ENCODE data around the gene SOX15.

- TF ChIP-seq CTCF (IDR thresholded peaks at IDR 0.05) (peak; percentile 37 to 65 (median 50)), POLR2A (IDR thresholded peaks at IDR 0.05) (no peak), EP300 (IDR thresholded peaks at IDR 0.05; ENCODE audit: low read depth) (no peak)
Measured at GRCh38 chr17:7632492-7632894, 42.6 kb upstream of the SOX15 start.
